ENCODE results near the gene BMF.

DNA sequence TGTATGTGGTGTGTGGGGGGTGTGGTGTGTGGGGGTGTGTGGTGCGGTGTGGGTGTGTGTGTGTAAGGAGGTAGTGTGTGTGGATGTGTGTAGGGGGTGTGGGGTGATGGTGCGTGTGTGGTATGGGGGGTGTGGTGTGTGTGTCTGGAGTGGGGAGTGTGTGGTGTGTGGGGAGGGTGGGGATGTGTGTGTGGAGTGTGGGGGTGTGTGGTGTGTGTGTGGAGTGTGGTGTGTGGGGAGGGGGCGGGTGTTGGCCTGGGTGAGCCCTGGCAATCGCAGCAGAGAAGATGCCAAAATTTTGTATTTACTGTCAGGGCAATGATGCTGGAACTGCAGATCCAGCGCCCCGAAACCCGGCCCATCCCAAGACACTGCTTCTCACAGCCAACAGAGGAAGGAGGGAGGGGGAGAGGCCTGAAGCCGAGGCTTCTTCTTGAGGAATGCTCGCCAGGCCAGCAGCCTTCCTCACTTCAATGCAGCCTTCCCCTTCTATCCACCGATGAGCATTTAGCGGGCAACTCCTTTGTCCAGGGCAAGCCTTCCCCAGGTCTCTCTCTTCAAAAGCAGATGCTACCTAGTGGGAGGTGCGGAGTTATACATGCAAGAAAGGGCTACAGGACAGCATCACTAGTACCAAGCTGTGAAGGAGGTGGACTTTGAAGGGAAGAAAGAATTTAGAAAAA lies 57.8 kb downstream of the BMF start:
- TF ChIP-seq EZH2 (IDR thresholded peaks at IDR 0.05; ENCODE audit: insufficient read depth, poor library complexity, severe bottlenecking), result no peak
- TF ChIP-seq EZH2phosphoT487 (IDR thresholded peaks at IDR 0.05; ENCODE audit: insufficient read depth, low read depth), result no peak
